Upper lobe of right lung (tissue), 1 donor: ENCODE measurements around the gene EDEM3. TPM values are rescaled to one million over a fixed set of nuclear protein-coding genes. Genes with fewer than 3 reads are reported as not detected.

ENCODE experiments used
- ATAC-seq: fragments of 200-7000 bp; cut with Tn5 transposase; one replicate; pipeline ENCODE4 v1.9.1; 2020; ENCODE audit warnings: mild to moderate bottlenecking, moderate library complexity
- DNase-seq: peaks from one replicate; pipeline ENCODE4 v3.0.0-alpha.2; 2020
- H3K27ac ChIP-seq: fragments of 200-600 bp; one replicate; pipeline ENCODE4 v1.8.0; 2022
- H3K27me3 ChIP-seq: fragments of 200-600 bp; one replicate; pipeline ENCODE4 v1.8.0; 2022; ENCODE audit warnings: mild to moderate bottlenecking
- H3K36me3 ChIP-seq: fragments of 200-600 bp; one replicate; pipeline ENCODE4 v1.8.0; 2022
- H3K4me1 ChIP-seq: fragments of 200-600 bp; one replicate; pipeline ENCODE4 v1.8.0; 2022
- H3K4me3 ChIP-seq: fragments of 200-600 bp; one replicate; pipeline ENCODE4 v1.8.0; 2022; ENCODE audit warnings: mild to moderate bottlenecking
- H3K9me3 ChIP-seq: fragments of 200-600 bp; one replicate; pipeline ENCODE4 v1.8.0; 2022
- intact Hi-C: fragments of 100-400 bp; cut with DNase I; formaldehyde crosslinking; loops from one replicate; pipeline ENCODE4 v1.11.0; 2022
- total RNA-seq: library from RNA; stranded (reverse); fragmentation: NEBNext Ultra II Directional; extraction: Animal tissue kit (Norgen Biotek cat#: 25700); gene quantifications from one replicate; pipeline ENCODE4 v1.2.1, GENCODE V29; 2021
- TF ChIP-seq, protein P1 (sequence below): fragments of 200-600 bp; IDR thresholded peaks from one replicate; pipeline ENCODE4 v1.8.0; 2022; ENCODE audit warnings: antibody characterized with exemption
- donor health status: DM: no; HTN: yes; CAD: no; lungs with severe emphysema.

Gene EDEM3
- total RNA-seq, 1 donor from 2014 or later, result 43.6 TPM

DNA sequence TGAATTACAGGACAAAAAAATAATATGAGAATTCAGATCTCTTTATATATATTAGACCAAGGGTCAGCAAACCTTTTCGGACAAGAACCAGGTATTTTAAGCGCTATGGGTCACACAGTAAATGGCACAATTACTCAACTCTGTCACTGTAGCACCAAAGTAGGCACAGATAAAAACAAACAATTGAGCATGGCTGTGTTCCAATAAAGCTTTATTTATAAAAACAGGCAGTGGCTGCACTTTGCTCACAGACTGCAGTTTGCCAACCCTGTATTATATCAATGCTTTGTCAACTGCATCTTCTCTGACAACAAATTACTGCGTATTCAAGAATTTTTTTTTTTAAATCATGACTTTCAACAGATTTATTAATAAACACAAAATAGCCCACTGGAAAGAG, 29.8 kb downstream of the EDEM3 start:
- DNase-seq, result no peak
- TF ChIP-seq, protein P1, sequence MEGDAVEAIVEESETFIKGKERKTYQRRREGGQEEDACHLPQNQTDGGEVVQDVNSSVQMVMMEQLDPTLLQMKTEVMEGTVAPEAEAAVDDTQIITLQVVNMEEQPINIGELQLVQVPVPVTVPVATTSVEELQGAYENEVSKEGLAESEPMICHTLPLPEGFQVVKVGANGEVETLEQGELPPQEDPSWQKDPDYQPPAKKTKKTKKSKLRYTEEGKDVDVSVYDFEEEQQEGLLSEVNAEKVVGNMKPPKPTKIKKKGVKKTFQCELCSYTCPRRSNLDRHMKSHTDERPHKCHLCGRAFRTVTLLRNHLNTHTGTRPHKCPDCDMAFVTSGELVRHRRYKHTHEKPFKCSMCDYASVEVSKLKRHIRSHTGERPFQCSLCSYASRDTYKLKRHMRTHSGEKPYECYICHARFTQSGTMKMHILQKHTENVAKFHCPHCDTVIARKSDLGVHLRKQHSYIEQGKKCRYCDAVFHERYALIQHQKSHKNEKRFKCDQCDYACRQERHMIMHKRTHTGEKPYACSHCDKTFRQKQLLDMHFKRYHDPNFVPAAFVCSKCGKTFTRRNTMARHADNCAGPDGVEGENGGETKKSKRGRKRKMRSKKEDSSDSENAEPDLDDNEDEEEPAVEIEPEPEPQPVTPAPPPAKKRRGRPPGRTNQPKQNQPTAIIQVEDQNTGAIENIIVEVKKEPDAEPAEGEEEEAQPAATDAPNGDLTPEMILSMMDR, result no peak
- no peaks in the 10 kb centered on the region for H3K27me3 ChIP-seq
- H3K36me3 ChIP-seq, result peaks cover 56% of the 10 kb centered on the region
- no peaks in the 10 kb centered on the region for H3K4me1 ChIP-seq
- no peak overlapping the region for H3K27ac ChIP-seq
- H3K4me3 ChIP-seq, result no peak overlapping the region
- no peaks in the 10 kb centered on the region for H3K9me3 ChIP-seq
- ATAC-seq, result no peak
- intact Hi-C loops, result no loop called here

DNA sequence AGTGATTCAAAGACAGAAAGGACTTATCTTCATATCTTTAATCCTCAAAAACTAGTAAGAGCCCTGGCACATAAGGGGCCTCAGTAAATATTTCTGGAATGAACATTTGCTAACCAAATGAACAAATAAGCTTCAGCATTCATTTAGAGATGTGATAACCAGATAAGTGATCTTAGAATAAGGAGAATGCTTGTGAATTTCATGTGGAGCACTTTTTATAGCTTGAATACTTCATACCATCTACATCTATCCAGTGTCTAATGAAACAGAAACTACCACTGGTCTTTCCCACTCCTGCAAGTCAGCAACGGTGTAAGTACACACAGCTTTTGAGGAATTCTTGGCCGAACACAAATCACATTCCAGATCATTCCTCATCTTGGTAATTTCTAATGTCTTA, 38.5 kb downstream of the EDEM3 start:
- TF ChIP-seq, protein P1, result no peak
- H3K9me3 ChIP-seq, result no peaks in the 10 kb centered on the region
- H3K36me3 ChIP-seq, result peaks cover 99% of the 10 kb centered on the region
- no peaks in the 10 kb centered on the region for H3K4me1 ChIP-seq
- H3K27ac ChIP-seq, result no peak overlapping the region
- DNase-seq (no peak), ATAC-seq (no peak)
- H3K4me3 ChIP-seq, result no peak overlapping the region
- H3K27me3 ChIP-seq, result no peaks in the 10 kb centered on the region
- intact Hi-C loops, result no loop called here

DNA sequence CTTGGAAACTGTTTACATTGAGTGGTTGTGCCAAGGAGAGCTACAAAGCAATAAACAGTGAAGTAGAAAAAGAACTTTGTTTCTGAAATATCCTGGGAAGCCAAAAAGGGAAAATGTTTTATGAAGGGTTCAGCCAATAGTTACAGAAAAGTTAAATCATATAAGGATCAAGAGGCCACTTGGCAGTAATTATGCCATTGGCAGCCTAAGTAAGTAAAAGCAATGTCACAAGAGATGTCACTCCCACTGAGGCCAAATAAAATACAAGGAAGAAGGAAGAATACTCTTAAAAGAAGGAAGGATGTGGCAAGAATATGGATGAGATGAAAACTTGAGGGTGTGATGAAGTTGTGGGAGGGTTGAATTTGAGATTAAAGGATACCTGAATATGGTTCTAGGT, 45.2 kb downstream of the EDEM3 start:
- Histone ChIP-seq H3K27ac (no peak overlapping the region), H3K4me1 (no peaks in the 10 kb centered on the region), H3K9me3 (no peaks in the 10 kb centered on the region), H3K4me3 (no peak overlapping the region), H3K36me3 (peaks cover 100% of the 10 kb centered on the region), H3K27me3 (no peaks in the 10 kb centered on the region)
- TF ChIP-seq, protein P1, result no peak
- intact Hi-C loops, result no loop called here
- DNase-seq (no peak), ATAC-seq (no peak)

DNA sequence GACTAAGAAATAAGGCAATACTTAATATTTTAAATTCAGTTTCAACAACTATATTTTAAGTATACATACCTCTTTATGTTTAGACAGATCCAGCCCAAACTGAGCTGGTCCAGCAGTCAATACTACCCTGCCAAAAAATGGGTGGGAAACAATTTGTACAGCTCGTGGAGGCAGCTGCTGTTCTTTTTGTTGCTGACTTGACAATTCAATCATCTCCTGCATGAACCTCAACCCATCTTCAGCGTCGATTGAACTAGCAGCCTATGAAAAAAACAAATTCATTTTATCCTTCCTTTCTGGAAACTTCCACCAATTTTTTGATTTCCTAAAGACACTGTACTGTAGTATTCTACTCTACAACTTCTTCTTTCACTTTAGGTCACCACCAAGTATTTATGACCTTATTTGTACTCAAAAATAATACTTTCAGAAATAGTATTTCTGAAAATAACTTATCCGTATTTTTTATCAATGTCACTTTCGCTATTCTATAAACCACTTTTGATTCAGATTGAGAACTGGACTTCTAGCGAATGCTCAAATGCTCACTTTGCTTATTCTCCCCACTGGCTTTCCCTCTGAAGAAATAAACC, 46.5 kb downstream of the EDEM3 start:
- TF ChIP-seq, protein P1, result no peak
- intact Hi-C loops, result no loop called here
- no peaks in the 10 kb centered on the region for H3K27me3 ChIP-seq
- H3K27ac ChIP-seq, result no peak overlapping the region
- H3K9me3 ChIP-seq, result no peaks in the 10 kb centered on the region
- DNase-seq (no peak), ATAC-seq (no peak)
- peaks cover 99% of the 10 kb centered on the region for H3K36me3 ChIP-seq
- no peak overlapping the region for H3K4me3 ChIP-seq
- H3K4me1 ChIP-seq, result no peaks in the 10 kb centered on the region

DNA sequence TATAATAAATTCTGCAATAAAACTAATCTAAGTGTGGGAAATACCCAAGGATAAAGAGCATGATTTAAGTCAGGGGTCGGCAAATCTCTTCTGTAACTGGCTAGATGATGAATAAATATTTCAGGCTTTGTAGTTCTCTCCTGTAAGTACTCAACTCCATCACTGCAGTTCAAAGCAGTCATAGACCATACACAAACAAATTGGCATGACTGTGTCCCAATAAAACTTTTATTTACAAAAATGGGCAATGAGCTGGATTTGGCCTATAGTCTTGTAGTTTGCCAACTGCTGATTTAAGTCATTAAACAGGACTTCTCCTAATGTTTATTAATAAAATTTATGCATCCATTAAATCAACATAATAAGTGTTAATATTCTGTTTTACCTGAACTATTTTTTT, 49.4 kb downstream of the EDEM3 start:
- Histone ChIP-seq H3K27ac (no peak overlapping the region), H3K4me3 (no peak overlapping the region), H3K27me3 (no peaks in the 10 kb centered on the region), H3K9me3 (no peaks in the 10 kb centered on the region), H3K4me1 (no peaks in the 10 kb centered on the region), H3K36me3 (peaks cover 97% of the 10 kb centered on the region)
- TF ChIP-seq, protein P1, result no peak
- ATAC-seq, result no peak
- intact Hi-C loops, result no loop called here
- DNase-seq, result no peak

DNA sequence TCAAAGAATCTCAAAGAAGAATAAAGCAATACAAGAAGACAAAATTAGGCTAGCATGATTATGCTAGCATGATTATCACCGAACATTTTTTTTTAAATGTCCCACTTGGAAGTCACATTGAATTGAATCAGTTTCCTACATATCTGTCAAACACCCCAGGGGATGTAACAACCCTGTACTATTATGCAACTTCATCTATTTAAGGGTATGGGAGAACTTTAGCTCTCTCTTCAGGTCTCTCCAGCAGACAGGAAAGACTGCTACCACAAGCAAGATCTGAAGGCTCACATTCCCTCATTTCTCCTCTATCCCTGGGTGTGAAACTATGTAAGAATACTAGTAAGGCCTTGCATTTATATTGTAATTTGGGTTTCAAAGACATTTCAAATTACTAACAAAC, 52.8 kb downstream of the EDEM3 start:
- Histone ChIP-seq H3K4me1 (no peaks in the 10 kb centered on the region), H3K27me3 (no peaks in the 10 kb centered on the region), H3K36me3 (peaks cover 89% of the 10 kb centered on the region), H3K27ac (no peak overlapping the region), H3K4me3 (no peak overlapping the region), H3K9me3 (no peaks in the 10 kb centered on the region)
- intact Hi-C loops, result no loop called here
- ATAC-seq (no peak), DNase-seq (no peak)
- TF ChIP-seq, protein P1, result no peak
